NT2/D1 (cell line): ENCODE data around the gene LHFPL6.

Experiments used
- YY1 ChIP-seq: IDR thresholded peaks from 2 replicates; pipeline ENCODE4 v1.6.1; 2011; ENCODE audit not compliant: insufficient read length, insufficient read depth
- ZNF274 ChIP-seq: IDR thresholded peaks from 2 replicates; pipeline ENCODE4 v1.6.1; 2011; ENCODE audit warnings: mild to moderate bottlenecking, low read depth, low read length

GRCh38 chr13:39410096-39410901, 192.7 kb downstream of the LHFPL6 start:
- no peak for TF ChIP-seq YY1
- no peak for TF ChIP-seq ZNF274
